H1 (cell line): ENCODE data around the gene GLRA1. TPM values are rescaled to one million over a fixed set of nuclear protein-coding genes. Genes with fewer than 3 reads are reported as not detected.
A peak's percentile ranks its signal among the peaks of the same experiment; 100 is the strongest.

Source experiments
- CTCF ChIA-PET: fragments of 300-600 bp; sonication (Branson Sonifier 250); formaldehyde crosslinking; loops from one replicate; lab custom pipeline; 2021; ENCODE audit not compliant: partially characterized antibody; lab: Charles Lee
- POLR2A ChIA-PET: fragments of 300-600 bp; sonication (Branson Sonifier 250); formaldehyde crosslinking; loops from one replicate; lab custom pipeline; 2021; ENCODE audit warnings: inconsistent platforms; ENCODE audit not compliant: partially characterized antibody; lab: Charles Lee
- DNase-seq, 2 experiments: peaks; one replicate each; pipeline versions ENCODE4 v3.0.0 to v3.0.0-alpha.2; 2010 to 2022; ENCODE audit warnings: low spot score in 2 of 2, low read depth in 1 of 2, mixed read lengths in 1 of 2
- FAIRE-seq: peaks from 2 replicates; lab custom pipeline; 2011; peaks lifted over from hg19 to GRCh38; lab: Jason Lieb, UNC
- H2AFZ ChIP-seq: 2 replicates; pipeline ENCODE4 v1.8.1; 2012; ENCODE audit warnings: low read length, inconsistent platforms
- H2AK5ac ChIP-seq: 2 replicates; pipeline ENCODE4 v1.6.1; 2013; ENCODE audit warnings: low read depth, low read length
- H2BK120ac ChIP-seq: replicated peaks from 2 replicates; pipeline ENCODE3; 2013; ENCODE audit warnings: low read depth, low read length, inconsistent platforms
- H2BK12ac ChIP-seq: 2 replicates; pipeline ENCODE4 v1.6.1; 2013; ENCODE audit warnings: low read depth, low read length
- H2BK15ac ChIP-seq: 2 replicates; pipeline ENCODE4 v1.6.1; 2013; ENCODE audit warnings: low read length
- H2BK20ac ChIP-seq: 2 replicates; pipeline ENCODE4 v1.6.1; 2013; ENCODE audit warnings: low read length
- H2BK5ac ChIP-seq: 2 replicates; pipeline ENCODE4 v1.6.1; 2013; ENCODE audit warnings: low read depth, low read length
- H3K14ac ChIP-seq: 2 replicates; pipeline ENCODE4 v1.6.1; 2013; ENCODE audit warnings: inconsistent platforms; ENCODE audit not compliant: insufficient read length
- H3K18ac ChIP-seq: 2 replicates; pipeline ENCODE4 v1.6.1; 2013; ENCODE audit warnings: low read length; ENCODE audit errors: extremely low read depth
- H3K23ac ChIP-seq: 2 replicates; pipeline ENCODE4 v1.6.1; 2013; ENCODE audit warnings: inconsistent platforms; ENCODE audit not compliant: insufficient read length
- H3K23me2 ChIP-seq: 2 replicates; pipeline ENCODE4 v1.6.1; 2013; ENCODE audit warnings: low read depth, low read length
- H3K27ac ChIP-seq: 2 replicates; pipeline ENCODE4 v1.6.1; 2011; ENCODE audit warnings: low read depth, low read length, inconsistent platforms
- H3K27me3 ChIP-seq, 4 experiments: replicated peaks in 1 of 4; 1 replicate in 1 of 4; 2 replicates in 3 of 4; pipeline versions ENCODE4 v1.6.1 to v1.8.1; 2011 to 2013; ENCODE audit warnings: low read length in 3 of 4, mild to moderate bottlenecking in 3 of 4, inconsistent platforms in 2 of 4, mixed read lengths in 2 of 4, moderate library complexity in 1 of 4; ENCODE audit not compliant: control insufficient read depth in 3 of 4, insufficient read depth in 3 of 4; ENCODE audit errors: extremely low read depth in 1 of 4
- H3K36me3 ChIP-seq, 4 experiments: 2 replicates each; pipeline versions ENCODE4 v1.6.1 to v1.8.1; 2011 to 2013; ENCODE audit warnings: mild to moderate bottlenecking in 4 of 4, low read length in 3 of 4, moderate library complexity in 2 of 4, control low read depth in 1 of 4, inconsistent platforms in 1 of 4; ENCODE audit not compliant: insufficient read depth in 4 of 4, control insufficient read depth in 2 of 4
- H3K4ac ChIP-seq: replicated peaks from 2 replicates; pipeline ENCODE3; 2013; ENCODE audit warnings: low read length, low read depth, mixed read lengths, inconsistent platforms; ENCODE audit not compliant: insufficient read length
- H3K4me1 ChIP-seq, 4 experiments: replicated peaks in 1 of 4; 1 replicate in 1 of 4; 2 replicates in 3 of 4; pipeline versions ENCODE4 v1.6.1 to v1.8.1; 2011 to 2013; ENCODE audit warnings: low read length in 3 of 4, inconsistent platforms in 2 of 4, mixed read lengths in 1 of 4; ENCODE audit not compliant: insufficient read depth in 4 of 4, control insufficient read depth in 3 of 4
- H3K4me2 ChIP-seq, 2 experiments: 2 replicates each; pipeline versions ENCODE4 v1.6.1 to v1.8.1; 2011 to 2013; ENCODE audit warnings: low read depth in 2 of 2, low read length in 2 of 2, control low read depth in 1 of 2, inconsistent platforms in 1 of 2, mild to moderate bottlenecking in 1 of 2; ENCODE audit not compliant: insufficient read depth in 1 of 2
- H3K4me3 ChIP-seq, 4 experiments: fragments of 200-600, 300-600 bp in 1 of 4; sonication (generic), shearing (Covaris generic), sonication (Bioruptor Twin) in 1 of 4; 2 replicates each; pipeline versions ENCODE4 v1.5.1 to v1.8.1; 2011 to 2016; ENCODE audit warnings: low read length in 4 of 4, low read depth in 3 of 4, control low read depth in 2 of 4, inconsistent platforms in 2 of 4, mild to moderate bottlenecking in 2 of 4, mixed read lengths in 1 of 4, moderate library complexity in 1 of 4; ENCODE audit not compliant: insufficient read depth in 2 of 4; ENCODE audit errors: extremely low read depth in 1 of 4
- H3K56ac ChIP-seq: replicated peaks from 2 replicates; pipeline ENCODE3; 2013; ENCODE audit warnings: low read depth, mild to moderate bottlenecking, mixed read lengths, low read length, inconsistent platforms; ENCODE audit not compliant: insufficient read length
- H3K79me1 ChIP-seq: 2 replicates; pipeline ENCODE4 v1.6.1; 2013; ENCODE audit warnings: low read depth, low read length, control low read depth
- H3K79me2 ChIP-seq, 2 experiments: 2 replicates each; pipeline versions ENCODE4 v1.6.1 to v1.8.1; 2012 to 2013; ENCODE audit warnings: low read length in 2 of 2, mild to moderate bottlenecking in 2 of 2, inconsistent platforms in 1 of 2; ENCODE audit not compliant: insufficient read depth in 2 of 2, control insufficient read depth in 1 of 2
- H3K9ac ChIP-seq, 4 experiments: replicated peaks in 1 of 4; 1 replicate in 1 of 4; 2 replicates in 3 of 4; pipeline versions ENCODE4 v1.6.1 to v1.8.1; 2011 to 2013; ENCODE audit warnings: low read depth in 3 of 4, low read length in 3 of 4, control low read depth in 2 of 4, mild to moderate bottlenecking in 2 of 4, moderate library complexity in 2 of 4, inconsistent platforms in 1 of 4; ENCODE audit errors: extremely low read depth in 1 of 4
- H3K9me3 ChIP-seq, 2 experiments: 2 replicates each; pipeline versions ENCODE4 v1.6.1 to v1.8.1; 2012 to 2013; ENCODE audit warnings: mild to moderate bottlenecking in 2 of 2, moderate library complexity in 2 of 2, control low read depth in 1 of 2, inconsistent platforms in 1 of 2, low read depth in 1 of 2, low read length in 1 of 2, mixed read lengths in 1 of 2; ENCODE audit not compliant: insufficient read depth in 2 of 2
- H4K20me1 ChIP-seq, 2 experiments: replicated peaks in 1 of 2; 2 replicates each; pipeline versions ENCODE3 to v1.8.1; 2011 to 2013; ENCODE audit warnings: inconsistent platforms in 2 of 2, low read length in 2 of 2, mild to moderate bottlenecking in 1 of 2; ENCODE audit not compliant: insufficient read depth in 2 of 2, control insufficient read depth in 1 of 2
- H4K5ac ChIP-seq: 2 replicates; pipeline ENCODE4 v1.6.1; 2013; ENCODE audit warnings: low read length, low read depth, mixed read lengths, inconsistent platforms; ENCODE audit not compliant: insufficient read length
- H4K8ac ChIP-seq: 2 replicates; pipeline ENCODE4 v1.8.0; 2013; ENCODE audit warnings: mild to moderate bottlenecking, moderate library complexity, low read length, inconsistent platforms; ENCODE audit not compliant: insufficient read depth; ENCODE audit errors: extremely low read depth
- H4K91ac ChIP-seq: replicated peaks from 2 replicates; pipeline ENCODE3; 2013; ENCODE audit warnings: low read length, mixed read lengths, inconsistent platforms; ENCODE audit not compliant: insufficient read length
- CHD1 ChIP-seq: IDR thresholded peaks from 2 replicates; pipeline ENCODE4 v1.6.1; 2012; ENCODE audit warnings: low read depth, low read length, improper control_type of control experiment
- POLR2A ChIP-seq, 2 experiments: IDR thresholded peaks; 1 replicate in 1 of 2; 2 replicates in 1 of 2; pipeline ENCODE4 v1.6.1; 2011; ENCODE audit warnings: low read depth in 2 of 2, low read length in 2 of 2, mild to moderate bottlenecking in 2 of 2; ENCODE audit errors: control extremely low read depth in 1 of 2
- RBBP5 ChIP-seq: IDR thresholded peaks from 2 replicates; pipeline ENCODE4 v1.7.1; 2012; ENCODE audit warnings: low read depth, mild to moderate bottlenecking, inconsistent platforms, low read length, moderate library complexity, borderline replicate concordance
- WGBS, 2 experiments: shearing (Covaris generic) in 1 of 2; methylation state at CpG; one replicate each; pipeline versions ENCODE4 v1.1.6 to v1.1.7; 2013 to 2015; ENCODE audit warnings: low lambda C conversion rate in 2 of 2, mixed read lengths in 2 of 2, inconsistent platforms in 1 of 2, low coverage in 1 of 2, missing lambda C conversion rate in 1 of 2; ENCODE audit not compliant: insufficient replicate concordance in 2 of 2, insufficient coverage in 1 of 2, insufficient read length in 1 of 2; ENCODE audit errors: extremely low coverage in 1 of 2, missing lambda C conversion rate in 1 of 2; 5-methylcytosine and 5-hydroxymethylcytosine counted together
- polyA plus RNA-seq, 7 experiments: library from polyadenylated mRNA; depleted of rRNA in 3 of 7; stranded (reverse) in 5 of 7; unstranded in 2 of 7; fragments of >200 nt in 5 of 7; fragments of 200-250 nt in 2 of 7; gene quantifications; 1 replicate in 5 of 7; 2 replicates in 1 of 7; 4 replicates in 1 of 7; pipeline versions ENCODE4 v1.2.1 to v1.2.3, GENCODE V29; 2011 to 2013; ENCODE audit warnings: missing spikeins in 2 of 7, mixed read lengths in 2 of 7
- total RNA-seq: library from RNA; stranded (reverse); fragmentation: NEBNext Ultra II Directional; extraction: Animal tissue kit (Norgen Biotek cat#: 25700); gene quantifications from 2 replicates; pipeline ENCODE4 v1.2.1, GENCODE V29; 2021

The GLRA1 gene
- total and polyA plus RNA-seq, 2 of the 8 experiments (the other 6 are each of a cell fraction or from before 2014, with no cell fraction given), result not detected

DNA sequence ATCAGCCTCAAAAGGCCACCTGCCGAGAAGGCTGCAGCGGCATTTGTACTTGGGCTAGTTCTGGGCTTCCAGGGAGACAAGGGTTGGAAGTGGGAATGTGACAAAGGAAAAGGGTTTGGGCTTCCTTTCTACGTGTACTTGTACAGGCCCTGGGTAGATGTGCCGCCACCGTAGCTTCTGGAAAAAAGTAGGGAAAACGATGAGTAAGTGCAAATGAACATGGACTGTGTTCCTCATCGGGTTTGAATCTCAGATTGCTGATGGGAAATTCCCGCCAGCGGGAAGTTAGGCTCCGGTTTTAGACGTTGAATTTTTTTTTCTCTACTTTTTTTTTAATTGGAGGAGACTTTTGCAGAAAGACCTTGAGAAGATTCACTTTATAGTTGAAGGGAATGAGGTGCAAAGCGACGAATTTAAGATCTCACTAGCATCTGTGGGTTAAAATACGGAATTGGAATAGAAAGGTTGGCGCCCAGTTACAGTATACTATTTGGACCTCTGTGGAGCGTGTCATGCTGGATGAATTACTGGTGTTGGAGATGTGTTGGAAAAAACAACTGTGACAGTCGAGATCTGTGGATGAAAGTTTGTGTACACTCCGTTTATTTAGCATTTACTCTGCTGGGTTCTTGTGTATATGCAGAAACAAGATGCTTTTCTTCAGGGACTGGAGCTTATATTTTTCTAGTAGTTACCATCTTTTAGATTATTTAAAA, 151.6 kb downstream of the GLRA1 start:
- 5% methylated on average over 18 of the region's 18 CpGs; no CpG with 5 or more reads in 1 of the 2 experiments for WGBS, 2 experiments

More for the DNA sequence above, 151.6 kb downstream of the GLRA1 start:
- Histone ChIP-seq H3K18ac (no peak overlapping the region), H3K9me3 (no peaks in the 10 kb centered on the region), H3K36me3 (peaks cover 0 to 18% (median 5%) of the 10 kb centered on the region in 4 experiments; a peak in 4 of 8 replicates), H4K8ac (no peak overlapping the region; the same call in 1 of the 2 replicates), H3K14ac (no peak overlapping the region), H3K4me2 (peak overlapping the region; percentile 86 to 90), H4K91ac (no peak overlapping the region), H4K20me1 (peaks cover 37 to 45% of the 10 kb centered on the region in 2 experiments), H3K56ac (no peak overlapping the region), H3K79me1 (no peaks in the 10 kb centered on the region), H3K9ac (peak overlapping the region; percentile 92 to 97 (median 96)), H3K27ac (0 out of 2 replicates have a peak overlapping the region, but pooled peaks have one; percentile 90), H3K4ac (no peak overlapping the region), H2BK120ac (no peak overlapping the region), H3K79me2 (peaks cover 53 to 62% of the 10 kb centered on the region in 2 experiments), H3K4me1 (peaks cover 1 to 15% (median 5%) of the 10 kb centered on the region in 4 experiments; a peak in 5 of 7 replicates), H2BK12ac (no peak overlapping the region), H3K23ac (no peak overlapping the region), H3K4me3 (peak overlapping the region; percentile 79 to 99 (median 98)), H3K23me2 (peaks cover 5% of the 10 kb centered on the region), H4K5ac (no peak overlapping the region), H2BK20ac (no peak overlapping the region), H2AK5ac (no peak overlapping the region), H2BK5ac (peak overlapping the region; percentile 82; the same call in 1 of the 2 replicates), H2BK15ac (no peak overlapping the region), H2AFZ (no peak overlapping the region), H3K27me3 (no peaks in the 10 kb centered on the region)
- FAIRE-seq, result no peak
- POLR2A ChIA-PET, result interaction anchor here (0.7 to 6.7 kb wide), 9 partner anchors 8 to 308 kb away, joined by 3 to 182 read pairs (median 37); partner anchors contain the start of gene ATOX1
- CTCF ChIA-PET, result interaction anchor here (1.1 to 1.3 kb wide), 2 partner anchors 12 to 42 kb away, joined by 3 to 4 read pairs; no protein-coding TSS in a partner anchor
- 0 out of 2 replicates have a peak, but pooled peaks have one; percentile 33 for TF ChIP-seq CHD1
- TF ChIP-seq POLR2A (IDR thresholded peaks at IDR 0.05; ENCODE audit: control extremely low read depth in 1 of 2, low read depth in 2 of 2, low read length in 2 of 2), result peak in 1 of 2 experiments; percentile 55
- TF ChIP-seq RBBP5, result no peak
- DNase-seq, result no peak
